HepG2 (cell line): ENCODE measurements around the gene MEA1. TPM values are rescaled to one million over a fixed set of nuclear protein-coding genes. Genes with fewer than 3 reads are reported as not detected.
A peak's percentile ranks its signal among the peaks of the same experiment; 100 is the strongest.

Experiments
- CAMTA2 ChIP-seq: sonication (generic); formaldehyde crosslinking; IDR thresholded peaks from 2 replicates; pipeline ENCODE4 v1.4.0; 2020; ENCODE audit warnings: mild to moderate bottlenecking, missing genetic modification reagents, borderline replicate concordance
- FOXO1 ChIP-seq: sonication (generic); formaldehyde crosslinking; IDR thresholded peaks from 2 replicates; pipeline ENCODE4 v1.4.0; 2020; ENCODE audit warnings: missing genetic modification reagents
- GLI4 ChIP-seq: sonication (generic); formaldehyde crosslinking; IDR thresholded peaks from 2 replicates; pipeline ENCODE4 v1.5.1; 2020; ENCODE audit warnings: missing genetic modification reagents, mild to moderate bottlenecking, moderate library complexity, borderline replicate concordance
- MED13 ChIP-seq: sonication (generic); formaldehyde crosslinking; IDR thresholded peaks from 2 replicates; pipeline ENCODE4 v1.5.0; 2020; ENCODE audit warnings: missing genetic modification reagents
- MEIS2 ChIP-seq: sonication (generic); formaldehyde crosslinking; IDR thresholded peaks from 2 replicates; pipeline ENCODE4 v1.9.0; 2021; ENCODE audit warnings: mild to moderate bottlenecking, missing genetic modification reagents
- NFIC ChIP-seq: IDR thresholded peaks from 2 replicates; pipeline ENCODE4 v1.6.1; 2012; ENCODE audit warnings: mild to moderate bottlenecking, low read length, inconsistent platforms
- PRMT3 ChIP-seq: sonication (generic); formaldehyde crosslinking; IDR thresholded peaks from 2 replicates; pipeline ENCODE4 v1.8.1; 2022; ENCODE audit warnings: low read depth, mild to moderate bottlenecking, moderate library complexity, missing genetic modification reagents, borderline replicate concordance
- RBM39 ChIP-seq: fragments of 200-400 bp; formaldehyde crosslinking; IDR thresholded peaks from one replicate; pipeline ENCODE4 v1.6.1; 2018; ENCODE audit warnings: antibody characterized with exemption, mild to moderate bottlenecking, low read depth, low read length; ENCODE audit not compliant: poor library complexity, severe bottlenecking
- SP4 ChIP-seq: sonication (generic); formaldehyde crosslinking; IDR thresholded peaks from 2 replicates; pipeline ENCODE4 v1.8.1; 2023; ENCODE audit warnings: mild to moderate bottlenecking, missing genetic modification reagents
- TARDBP ChIP-seq: sonication (generic); formaldehyde crosslinking; IDR thresholded peaks from 2 replicates; pipeline ENCODE4 v1.8.0; 2022; ENCODE audit warnings: mild to moderate bottlenecking, missing genetic modification reagents
- ZBTB3 ChIP-seq: sonication (generic); formaldehyde crosslinking; IDR thresholded peaks from 2 replicates; pipeline ENCODE4 v1.4.0; 2020; ENCODE audit warnings: low read depth, mild to moderate bottlenecking, moderate library complexity, missing genetic modification reagents, borderline replicate concordance
- ZNF101 ChIP-seq: sonication (generic); formaldehyde crosslinking; IDR thresholded peaks from 2 replicates; pipeline ENCODE4 v1.4.0; 2020; ENCODE audit warnings: mild to moderate bottlenecking, low read depth, missing genetic modification reagents, borderline replicate concordance
- ZNF20 ChIP-seq: sonication (generic); formaldehyde crosslinking; IDR thresholded peaks from 2 replicates; pipeline ENCODE4 v1.4.0; 2020; ENCODE audit warnings: mild to moderate bottlenecking, moderate library complexity, missing genetic modification reagents
- ZNF614 ChIP-seq: IDR thresholded peaks from 2 replicates; pipeline ENCODE4 v1.6.1; 2018; ENCODE audit warnings: missing biosample characterization, missing genetic modification reagents, inconsistent platforms, borderline replicate concordance
- ZNF746 ChIP-seq: sonication (generic); formaldehyde crosslinking; IDR thresholded peaks from 2 replicates; pipeline ENCODE4 v1.8.0; 2022; ENCODE audit warnings: mild to moderate bottlenecking, missing genetic modification reagents
- polyA plus RNA-seq, 8 experiments: library from polyadenylated mRNA; depleted of rRNA in 3 of 8; stranded (reverse) in 7 of 8; unstranded in 1 of 8; fragments of >200 nt; fragmentation: Illumina TruSeq in 4 of 8; extraction: Trizol in 4 of 8; gene quantifications; 2 replicates each; pipeline versions ENCODE4 v1.2.1 to v1.2.3, GENCODE V29; 2011 to 2016; ENCODE audit warnings: low read depth in 4 of 8, missing spikeins in 1 of 8, mixed read lengths in 1 of 8; ENCODE audit not compliant: insufficient read depth in 1 of 8
- total RNA-seq, 5 experiments: library from RNA; depleted of rRNA; stranded (reverse); fragments of >200 nt; fragmentation: Illumina TruSeq; extraction: Trizol; gene quantifications; 2 replicates each; pipeline ENCODE4 v1.2.3, GENCODE V29; 2016; ENCODE audit warnings: low read depth in 1 of 5
- TF ChIP-seq, protein P1 (sequence below): sonication (generic); formaldehyde crosslinking; IDR thresholded peaks from 2 replicates; pipeline ENCODE4 v1.5.1; 2020; ENCODE audit warnings: missing genetic modification reagents, mild to moderate bottlenecking, borderline replicate concordance
- TF ChIP-seq, protein P2 (sequence below): fragments of 450-650 bp; IDR thresholded peaks from 2 replicates; pipeline ENCODE4 v1.6.1; 2017
- TF ChIP-seq, protein P3 (sequence below): sonication (generic); formaldehyde crosslinking; IDR thresholded peaks from 2 replicates; pipeline ENCODE4 v1.4.0; 2020; ENCODE audit warnings: missing genetic modification reagents
- TF ChIP-seq, protein P4 (sequence below): fragments of 450-650 bp; IDR thresholded peaks from 2 replicates; pipeline ENCODE4 v1.6.1; 2016

MEA1 gene
- total and polyA plus RNA-seq, 2 of the 13 experiments (the other 11 are each of a cell fraction or from before 2014, with no cell fraction given) = 75.6 to 86.2 TPM

GRCh38 chr6:43059168-43060033 is 45.7 kb upstream of the MEA1 start, which contains the start of the genes KLC4 and MRPL2 (continued):
- TF ChIP-seq TARDBP (CRISPR knock-in tag) (peak; percentile 51; the same call in 1 of the 2 replicates), ZNF20 (CRISPR knock-in tag) (no peak), FOXO1 (CRISPR knock-in tag) (peak; percentile 78), SP4 (CRISPR knock-in tag) (peak; percentile 84), ZNF746 (CRISPR knock-in tag) (no peak), ZNF614 (peak; percentile 35; the same call in 1 of the 2 replicates), MED13 (no peak), NFIC (0 out of 2 replicates have a peak, but pooled peaks have one; percentile 18), CAMTA2 (CRISPR knock-in tag) (no peak), GLI4 (CRISPR knock-in tag) (no peak; the same call in 1 of the 2 replicates), RBM39 (no peak), ZBTB3 (CRISPR knock-in tag) (0 out of 2 replicates have a peak, but pooled peaks have one; percentile 19), PRMT3 (CRISPR knock-in tag) (no peak), MEIS2 (peak; percentile 55; the same call in 1 of the 2 replicates), ZNF101 (CRISPR knock-in tag) (no peak)
- TF ChIP-seq, protein P1, sequence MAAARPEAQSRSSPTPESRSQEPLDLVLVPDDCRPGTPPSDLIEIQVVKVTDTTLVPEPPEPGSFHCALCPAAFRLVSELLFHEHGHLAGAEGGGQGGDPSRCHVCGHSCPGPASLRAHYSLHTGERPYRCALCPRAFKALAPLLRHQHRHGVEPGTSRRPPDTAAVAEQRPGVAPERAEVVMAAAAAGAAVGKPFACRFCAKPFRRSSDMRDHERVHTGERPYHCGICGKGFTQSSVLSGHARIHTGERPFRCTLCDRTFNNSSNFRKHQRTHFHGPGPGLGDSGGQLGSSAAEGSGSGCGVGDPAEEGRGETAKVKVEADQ (CRISPR knock-in tag) = 0 out of 2 replicates have a peak, but pooled peaks have one; percentile 82
- TF ChIP-seq, protein P2, sequence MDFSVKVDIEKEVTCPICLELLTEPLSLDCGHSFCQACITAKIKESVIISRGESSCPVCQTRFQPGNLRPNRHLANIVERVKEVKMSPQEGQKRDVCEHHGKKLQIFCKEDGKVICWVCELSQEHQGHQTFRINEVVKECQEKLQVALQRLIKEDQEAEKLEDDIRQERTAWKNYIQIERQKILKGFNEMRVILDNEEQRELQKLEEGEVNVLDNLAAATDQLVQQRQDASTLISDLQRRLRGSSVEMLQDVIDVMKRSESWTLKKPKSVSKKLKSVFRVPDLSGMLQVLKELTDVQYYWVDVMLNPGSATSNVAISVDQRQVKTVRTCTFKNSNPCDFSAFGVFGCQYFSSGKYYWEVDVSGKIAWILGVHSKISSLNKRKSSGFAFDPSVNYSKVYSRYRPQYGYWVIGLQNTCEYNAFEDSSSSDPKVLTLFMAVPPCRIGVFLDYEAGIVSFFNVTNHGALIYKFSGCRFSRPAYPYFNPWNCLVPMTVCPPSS = no peak
- TF ChIP-seq, protein P3, sequence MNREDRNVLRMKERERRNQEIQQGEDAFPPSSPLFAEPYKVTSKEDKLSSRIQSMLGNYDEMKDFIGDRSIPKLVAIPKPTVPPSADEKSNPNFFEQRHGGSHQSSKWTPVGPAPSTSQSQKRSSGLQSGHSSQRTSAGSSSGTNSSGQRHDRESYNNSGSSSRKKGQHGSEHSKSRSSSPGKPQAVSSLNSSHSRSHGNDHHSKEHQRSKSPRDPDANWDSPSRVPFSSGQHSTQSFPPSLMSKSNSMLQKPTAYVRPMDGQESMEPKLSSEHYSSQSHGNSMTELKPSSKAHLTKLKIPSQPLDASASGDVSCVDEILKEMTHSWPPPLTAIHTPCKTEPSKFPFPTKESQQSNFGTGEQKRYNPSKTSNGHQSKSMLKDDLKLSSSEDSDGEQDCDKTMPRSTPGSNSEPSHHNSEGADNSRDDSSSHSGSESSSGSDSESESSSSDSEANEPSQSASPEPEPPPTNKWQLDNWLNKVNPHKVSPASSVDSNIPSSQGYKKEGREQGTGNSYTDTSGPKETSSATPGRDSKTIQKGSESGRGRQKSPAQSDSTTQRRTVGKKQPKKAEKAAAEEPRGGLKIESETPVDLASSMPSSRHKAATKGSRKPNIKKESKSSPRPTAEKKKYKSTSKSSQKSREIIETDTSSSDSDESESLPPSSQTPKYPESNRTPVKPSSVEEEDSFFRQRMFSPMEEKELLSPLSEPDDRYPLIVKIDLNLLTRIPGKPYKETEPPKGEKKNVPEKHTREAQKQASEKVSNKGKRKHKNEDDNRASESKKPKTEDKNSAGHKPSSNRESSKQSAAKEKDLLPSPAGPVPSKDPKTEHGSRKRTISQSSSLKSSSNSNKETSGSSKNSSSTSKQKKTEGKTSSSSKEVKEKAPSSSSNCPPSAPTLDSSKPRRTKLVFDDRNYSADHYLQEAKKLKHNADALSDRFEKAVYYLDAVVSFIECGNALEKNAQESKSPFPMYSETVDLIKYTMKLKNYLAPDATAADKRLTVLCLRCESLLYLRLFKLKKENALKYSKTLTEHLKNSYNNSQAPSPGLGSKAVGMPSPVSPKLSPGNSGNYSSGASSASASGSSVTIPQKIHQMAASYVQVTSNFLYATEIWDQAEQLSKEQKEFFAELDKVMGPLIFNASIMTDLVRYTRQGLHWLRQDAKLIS (CRISPR knock-in tag) = no peak
- TF ChIP-seq, protein P4, sequence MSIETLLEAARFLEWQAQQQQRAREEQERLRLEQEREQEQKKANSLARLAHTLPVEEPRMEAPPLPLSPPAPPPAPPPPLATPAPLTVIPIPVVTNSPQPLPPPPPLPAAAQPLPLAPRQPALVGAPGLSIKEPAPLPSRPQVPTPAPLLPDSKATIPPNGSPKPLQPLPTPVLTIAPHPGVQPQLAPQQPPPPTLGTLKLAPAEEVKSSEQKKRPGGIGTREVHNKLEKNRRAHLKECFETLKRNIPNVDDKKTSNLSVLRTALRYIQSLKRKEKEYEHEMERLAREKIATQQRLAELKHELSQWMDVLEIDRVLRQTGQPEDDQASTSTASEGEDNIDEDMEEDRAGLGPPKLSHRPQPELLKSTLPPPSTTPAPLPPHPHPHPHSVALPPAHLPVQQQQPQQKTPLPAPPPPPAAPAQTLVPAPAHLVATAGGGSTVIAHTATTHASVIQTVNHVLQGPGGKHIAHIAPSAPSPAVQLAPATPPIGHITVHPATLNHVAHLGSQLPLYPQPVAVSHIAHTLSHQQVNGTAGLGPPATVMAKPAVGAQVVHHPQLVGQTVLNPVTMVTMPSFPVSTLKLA = peak; percentile 77
